HG03354 (cell line): ENCODE data around the gene ARL4D.
A peak's percentile ranks its signal among the peaks of the same experiment; 100 is the strongest.
"Not testable (repeated sequence)": the region's sequence is repeated elsewhere in the genome, so short reads cannot be mapped to it uniquely, and the experiment has no call there.

ENCODE experiments used
- ATAC-seq: cut with Tn5 transposase; IDR thresholded peaks from one replicate; pipeline ENCODE4 v1.9.1; 2021; ENCODE audit warnings: mild to moderate bottlenecking; ENCODE audit not compliant: unreplicated experiment, poor library complexity, severe bottlenecking

The ARL4D gene, protein sequence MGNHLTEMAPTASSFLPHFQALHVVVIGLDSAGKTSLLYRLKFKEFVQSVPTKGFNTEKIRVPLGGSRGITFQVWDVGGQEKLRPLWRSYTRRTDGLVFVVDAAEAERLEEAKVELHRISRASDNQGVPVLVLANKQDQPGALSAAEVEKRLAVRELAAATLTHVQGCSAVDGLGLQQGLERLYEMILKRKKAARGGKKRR

GRCh38 chr17:43398724-43399595 is at the start of gene ARL4D:
Gene ARL4D, plus strand, starts transcription at chr17:43398993. Its CDS starts 740 bp downstream, at chr17:43399733.
- ATAC-seq = no peak

- no peak for ATAC-seq
Observed at GRCh38 chr17:43349142-43349541, 49.7 kb upstream of the ARL4D start.

DNA sequence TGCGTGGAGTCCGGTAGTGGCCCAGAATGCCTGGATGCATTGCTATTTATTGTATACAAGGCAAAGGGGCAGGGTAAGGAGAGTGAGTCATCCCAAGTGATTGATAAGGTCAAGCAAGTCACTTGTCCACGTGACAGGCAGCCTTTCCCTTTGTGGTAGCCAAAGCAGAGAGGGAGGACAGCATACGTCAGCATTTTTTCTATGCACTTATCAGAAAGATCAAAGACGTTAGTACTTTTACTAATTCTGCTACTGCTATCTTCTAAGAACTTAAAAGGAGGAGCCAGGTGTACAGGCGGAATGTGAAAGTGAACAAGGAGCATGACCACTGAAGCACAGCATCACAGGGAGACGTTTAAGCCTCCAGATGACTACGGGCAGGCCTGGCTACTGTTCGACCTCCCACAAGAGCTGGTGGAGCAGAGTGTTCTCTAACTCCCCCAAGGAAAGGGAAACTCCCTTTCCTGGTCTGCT is 47.9 kb upstream of the ARL4D start:
- no peak for ATAC-seq

- ATAC-seq = no peak
Observed at GRCh38 chr17:43351691-43352090, 47.1 kb upstream of the ARL4D start.

DNA sequence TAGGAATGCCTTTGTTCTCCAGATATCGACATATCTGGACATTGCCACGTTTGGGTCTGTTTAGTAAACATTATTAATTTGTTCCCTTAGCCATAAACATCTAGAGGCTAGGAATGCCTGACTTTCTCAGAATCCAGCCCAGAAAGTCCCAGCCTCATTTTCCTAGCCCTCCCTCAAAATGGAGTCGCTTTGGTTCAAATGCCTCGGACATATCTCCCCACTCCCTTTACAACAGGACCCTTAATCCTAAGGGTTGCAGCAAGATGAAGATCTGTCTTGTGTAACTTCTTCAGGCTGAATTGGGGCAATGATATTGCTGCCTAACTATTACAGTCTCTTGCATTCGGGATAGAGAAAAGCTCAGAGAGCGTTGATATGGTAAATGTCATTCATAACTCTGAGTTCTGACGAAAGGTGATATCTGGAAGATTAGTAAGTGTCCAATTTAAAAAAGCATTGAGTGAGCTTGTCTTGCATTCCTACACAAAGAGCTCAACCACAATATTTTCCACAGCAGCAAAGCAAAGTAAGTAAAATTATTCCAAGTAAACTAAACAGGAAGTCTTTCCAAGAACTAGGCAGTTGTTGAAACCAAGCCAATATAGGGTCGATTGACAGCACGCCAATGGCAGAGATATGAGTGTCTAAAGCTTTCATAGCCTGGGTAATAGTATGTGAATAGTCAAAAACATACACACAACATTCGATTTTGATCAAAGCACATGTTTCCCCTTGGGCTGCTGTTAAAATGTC is 46.0 kb upstream of the ARL4D start:
- no peak for ATAC-seq

- ATAC-seq = no peak
Observed at GRCh38 chr17:43353393-43353792, 45.4 kb upstream of the ARL4D start.

GRCh38 chr17:43354371-43354770 is 44.4 kb upstream of the ARL4D start:
- no peak for ATAC-seq

- no peak for ATAC-seq
Observed at GRCh38 chr17:43356450-43356849, 42.3 kb upstream of the ARL4D start.

- no peak for ATAC-seq
Observed at GRCh38 chr17:43356999-43357398, 41.8 kb upstream of the ARL4D start.

DNA sequence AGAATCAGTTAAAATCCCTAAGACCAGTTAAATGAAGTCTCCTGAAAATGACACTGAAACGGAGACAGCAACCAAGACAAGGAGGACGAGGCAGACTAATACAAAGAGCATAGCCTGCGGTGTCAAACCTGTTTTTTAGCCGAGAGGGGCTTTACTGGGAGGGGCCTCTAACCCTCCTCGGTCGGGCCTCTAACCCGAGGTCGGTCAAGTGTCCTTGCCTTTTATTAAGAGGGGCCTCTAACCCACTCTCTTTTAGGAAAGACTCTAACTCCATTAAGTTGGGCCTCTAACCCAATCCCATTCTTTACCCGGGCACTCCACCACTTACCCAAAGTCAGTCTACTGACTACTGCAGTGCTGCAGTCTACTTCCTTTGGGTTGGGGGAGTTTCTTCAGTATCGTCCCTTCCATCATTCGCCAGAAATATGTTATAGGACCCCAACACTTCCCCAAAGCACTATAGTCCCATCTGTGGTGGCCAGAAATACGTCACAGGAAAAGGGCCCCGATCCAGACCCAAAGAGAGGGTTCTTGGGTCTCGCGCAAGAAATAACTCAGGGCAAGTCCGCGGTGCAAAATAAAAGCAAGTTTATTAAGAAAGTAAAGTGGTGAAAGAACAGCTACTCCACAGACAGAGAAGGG is 39.2 kb upstream of the ARL4D start:
- ATAC-seq = no peak

GRCh38 chr17:43360376-43360738 is 38.4 kb upstream of the ARL4D start:
- ATAC-seq = peak; percentile 36

- peak; percentile 72 for ATAC-seq
Observed at GRCh38 chr17:43360739-43361505, 37.9 kb upstream of the ARL4D start.

- no peak for ATAC-seq
Observed at GRCh38 chr17:43363181-43363925, 35.4 kb upstream of the ARL4D start.

- ATAC-seq = no peak
Observed at GRCh38 chr17:43363926-43364285, 34.9 kb upstream of the ARL4D start.

DNA sequence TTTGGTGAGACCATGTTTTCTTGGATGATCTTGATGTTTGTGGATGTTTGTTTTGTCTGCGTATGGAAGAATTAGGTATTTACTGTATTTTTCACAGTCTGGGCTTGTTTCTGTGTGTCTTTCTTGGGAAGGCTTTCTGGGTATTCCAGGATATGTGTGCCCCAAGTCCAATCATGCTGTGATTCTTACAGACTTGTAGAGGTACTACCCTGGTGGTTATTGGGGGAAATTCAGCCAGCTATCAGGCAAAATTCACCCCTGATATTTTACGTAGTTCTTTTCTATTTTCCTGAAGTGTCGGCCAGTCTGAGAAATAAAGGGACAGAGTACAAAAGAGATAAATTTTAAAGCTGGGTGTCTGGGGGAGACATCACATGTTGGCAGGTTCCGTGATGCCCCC is 33.4 kb upstream of the ARL4D start:
- no peak for ATAC-seq

GRCh38 chr17:43365921-43366320 is 32.9 kb upstream of the ARL4D start:
- ATAC-seq = not testable (repeated sequence)

DNA sequence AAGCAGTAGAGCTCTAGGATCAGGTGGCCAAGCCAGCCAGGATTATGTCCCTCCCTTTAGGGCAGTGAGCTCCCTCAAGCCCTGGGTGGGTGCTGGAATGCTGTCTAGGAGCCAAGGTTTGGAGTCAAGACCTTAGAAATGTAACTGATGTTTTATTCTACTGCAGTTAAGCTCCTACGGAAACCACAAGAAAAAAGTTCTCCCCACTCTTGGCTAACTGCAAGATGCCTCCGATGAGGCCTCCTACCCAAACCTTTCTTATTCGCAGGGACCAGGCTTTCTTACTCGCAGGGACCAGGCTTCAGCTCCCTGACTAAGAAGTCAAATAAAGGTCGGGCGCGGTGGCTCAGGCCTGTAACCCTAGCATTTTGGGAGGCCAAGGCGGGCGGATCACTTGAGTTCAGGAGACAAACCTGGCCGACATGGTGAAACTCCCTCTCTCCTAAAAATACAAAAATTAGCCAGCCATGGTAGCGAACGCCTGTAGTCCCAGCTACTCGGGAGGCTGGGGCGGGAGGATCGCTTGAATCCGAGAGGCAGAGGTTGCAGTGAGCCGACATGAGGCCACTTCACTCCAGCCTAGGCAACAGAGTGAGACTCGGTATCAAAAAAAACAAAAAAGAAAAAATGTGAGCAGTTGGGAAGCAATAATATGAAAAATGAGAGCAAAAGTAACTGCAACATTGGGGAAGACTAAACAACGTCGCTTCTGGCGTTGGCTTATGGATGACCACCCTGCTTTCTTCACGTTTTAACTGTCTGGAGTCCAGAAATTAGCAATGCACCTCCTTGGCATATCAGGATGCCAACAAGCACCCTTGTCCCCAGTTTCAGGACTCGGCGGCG is 31.7 kb upstream of the ARL4D start:
- no peak for ATAC-seq

GRCh38 chr17:43367737-43368242 is 31.0 kb upstream of the ARL4D start:
- ATAC-seq = peak; percentile 42
